DOHH2 (cell line): ENCODE results near the gene BPHL.

Source experiments
- H3F3A ChIP-seq: fragments of 200-600 bp; sonication (generic), shearing (Covaris generic); 2 replicates; pipeline ENCODE4 v1.6.0; 2016; ENCODE audit warnings: antibody characterized with exemption, mild to moderate bottlenecking; ENCODE audit not compliant: control insufficient read depth, insufficient read depth
- H3K27ac ChIP-seq: fragments of 200-600 bp; sonication (generic); 2 replicates; pipeline ENCODE4 v1.5.1; 2014; ENCODE audit warnings: low read depth, mild to moderate bottlenecking, low read length, moderate library complexity
- H3K27me3 ChIP-seq: fragments of 200-600 bp; sonication (generic); 2 replicates; pipeline ENCODE4 v1.6.1; 2014; ENCODE audit warnings: mild to moderate bottlenecking, low read length, mixed read lengths; ENCODE audit not compliant: control insufficient read depth
- H3K36me3 ChIP-seq: fragments of 200-600 bp; sonication (generic); 2 replicates; pipeline ENCODE4 v1.6.1; 2014; ENCODE audit warnings: mild to moderate bottlenecking, low read length, moderate library complexity, mixed read lengths; ENCODE audit not compliant: control insufficient read depth
- H3K4me1 ChIP-seq: fragments of 200-600 bp; sonication (generic); 2 replicates; pipeline ENCODE4 v1.6.1; 2014; ENCODE audit warnings: mild to moderate bottlenecking, low read length, mixed read lengths; ENCODE audit not compliant: control insufficient read depth
- H3K4me2 ChIP-seq: fragments of 200-600 bp; sonication (generic); 2 replicates; pipeline ENCODE4 v1.6.0; 2014; ENCODE audit warnings: mild to moderate bottlenecking, low read length, moderate library complexity
- H3K4me3 ChIP-seq: fragments of 200-600 bp; sonication (generic); 2 replicates; pipeline ENCODE4 v1.5.1; 2014; ENCODE audit warnings: mild to moderate bottlenecking, low read length, mixed read lengths
- H3K79me2 ChIP-seq: fragments of 200-600 bp; sonication (generic); 2 replicates; pipeline ENCODE4 v1.6.1; 2014; ENCODE audit warnings: mild to moderate bottlenecking, low read length, mixed read lengths; ENCODE audit not compliant: control insufficient read depth
- H3K9me2 ChIP-seq: fragments of 200-600 bp; sonication (generic); replicated peaks from 2 replicates; pipeline ENCODE4 v1.6.1; 2014; ENCODE audit warnings: mild to moderate bottlenecking, low read length, mixed read lengths; ENCODE audit not compliant: control insufficient read depth
- H3K9me3 ChIP-seq: fragments of 200-600 bp; sonication (generic); 2 replicates; pipeline ENCODE4 v1.6.1; 2014; ENCODE audit warnings: antibody characterized with exemption, low read length, mixed read lengths; ENCODE audit not compliant: control insufficient read depth, insufficient read depth
- H4K20me1 ChIP-seq: fragments of 200-600 bp; sonication (generic); 2 replicates; pipeline ENCODE4 v1.6.0; 2014; ENCODE audit warnings: low read depth, mild to moderate bottlenecking, antibody characterized with exemption, low read length, moderate library complexity; ENCODE audit not compliant: control insufficient read depth, insufficient read depth
- EZH2phosphoT487 ChIP-seq: fragments of 200-600 bp; sonication (generic); IDR thresholded peaks from 2 replicates; pipeline ENCODE4 v1.6.1; 2017; ENCODE audit warnings: borderline replicate concordance, mild to moderate bottlenecking, antibody characterized with exemption, low read length, moderate library complexity, mixed read lengths
- TF ChIP-seq, protein P1 (sequence below): fragments of 200-600 bp; sonication (generic); IDR thresholded peaks from one replicate; pipeline ENCODE4 v1.5.1; 2014; ENCODE audit warnings: antibody characterized with exemption, mild to moderate bottlenecking, low read depth, low read length; ENCODE audit not compliant: poor library complexity, severe bottlenecking

BPHL gene

DNA sequence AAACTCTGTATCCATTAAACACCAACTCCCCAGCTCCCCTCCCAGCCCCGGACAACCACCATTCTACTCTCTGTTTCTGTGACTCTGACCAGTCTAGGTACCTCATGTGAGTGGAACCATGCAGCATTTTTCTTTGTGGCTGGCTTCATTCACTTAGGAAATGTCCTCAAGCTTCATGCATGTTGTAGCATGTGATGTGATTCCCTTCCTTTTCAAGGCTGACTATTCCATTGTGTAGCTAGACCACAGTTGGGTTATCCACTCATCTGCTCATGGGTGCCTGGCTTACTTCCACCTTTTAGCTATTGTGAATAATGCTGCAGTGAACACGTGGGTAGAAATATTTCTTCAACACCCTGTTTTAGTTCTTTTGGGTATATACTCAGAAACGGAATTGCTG is 8.8 kb upstream of the BPHL start:
- Histone ChIP-seq H3K27me3 (no peaks in the 10 kb centered on the region), H3K9me3 (no peaks in the 10 kb centered on the region), H3K9me2 (no peaks in the 10 kb centered on the region), H3K4me3 (no peak overlapping the region), H3K4me1 (no peaks in the 10 kb centered on the region), H4K20me1 (no peaks in the 10 kb centered on the region), H3F3A (no peaks in the 10 kb centered on the region), H3K36me3 (peaks cover 63% of the 10 kb centered on the region), H3K79me2 (no peaks in the 10 kb centered on the region), H3K4me2 (no peak overlapping the region), H3K27ac (no peak overlapping the region)
- no peak for TF ChIP-seq EZH2phosphoT487
- TF ChIP-seq, protein P1, sequence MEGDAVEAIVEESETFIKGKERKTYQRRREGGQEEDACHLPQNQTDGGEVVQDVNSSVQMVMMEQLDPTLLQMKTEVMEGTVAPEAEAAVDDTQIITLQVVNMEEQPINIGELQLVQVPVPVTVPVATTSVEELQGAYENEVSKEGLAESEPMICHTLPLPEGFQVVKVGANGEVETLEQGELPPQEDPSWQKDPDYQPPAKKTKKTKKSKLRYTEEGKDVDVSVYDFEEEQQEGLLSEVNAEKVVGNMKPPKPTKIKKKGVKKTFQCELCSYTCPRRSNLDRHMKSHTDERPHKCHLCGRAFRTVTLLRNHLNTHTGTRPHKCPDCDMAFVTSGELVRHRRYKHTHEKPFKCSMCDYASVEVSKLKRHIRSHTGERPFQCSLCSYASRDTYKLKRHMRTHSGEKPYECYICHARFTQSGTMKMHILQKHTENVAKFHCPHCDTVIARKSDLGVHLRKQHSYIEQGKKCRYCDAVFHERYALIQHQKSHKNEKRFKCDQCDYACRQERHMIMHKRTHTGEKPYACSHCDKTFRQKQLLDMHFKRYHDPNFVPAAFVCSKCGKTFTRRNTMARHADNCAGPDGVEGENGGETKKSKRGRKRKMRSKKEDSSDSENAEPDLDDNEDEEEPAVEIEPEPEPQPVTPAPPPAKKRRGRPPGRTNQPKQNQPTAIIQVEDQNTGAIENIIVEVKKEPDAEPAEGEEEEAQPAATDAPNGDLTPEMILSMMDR: no peak

DNA sequence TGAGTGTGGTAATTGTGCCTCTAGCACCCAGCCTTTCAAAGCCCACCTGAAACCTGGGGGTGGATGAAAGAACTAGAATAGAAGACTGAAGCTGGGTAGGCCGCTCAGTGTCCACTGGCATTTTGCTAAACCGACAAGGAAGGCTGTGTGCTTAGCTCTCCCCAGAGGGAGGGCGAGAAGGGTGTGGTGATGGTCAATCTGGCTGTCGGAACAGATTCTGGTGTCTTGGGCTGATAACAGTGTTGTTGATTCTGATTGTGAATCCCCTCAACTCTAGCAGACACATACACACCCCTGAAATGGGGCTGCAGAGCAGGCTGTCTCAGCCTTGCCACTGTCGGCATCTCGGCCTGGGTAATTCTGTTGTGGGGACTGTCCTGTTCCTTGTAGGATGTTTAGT is 4.1 kb upstream of the BPHL start:
- Histone ChIP-seq H3K9me2 (no peaks in the 10 kb centered on the region), H3K27ac (no peak overlapping the region), H4K20me1 (no peaks in the 10 kb centered on the region), H3K4me2 (no peak overlapping the region), H3K4me1 (peaks cover 18% of the 10 kb centered on the region), H3F3A (peaks cover 13% of the 10 kb centered on the region), H3K9me3 (no peaks in the 10 kb centered on the region), H3K36me3 (peaks cover 36% of the 10 kb centered on the region), H3K27me3 (no peaks in the 10 kb centered on the region), H3K79me2 (peaks cover 7% of the 10 kb centered on the region), H3K4me3 (no peak overlapping the region)
- TF ChIP-seq, protein P1: no peak
- no peak for TF ChIP-seq EZH2phosphoT487

DNA sequence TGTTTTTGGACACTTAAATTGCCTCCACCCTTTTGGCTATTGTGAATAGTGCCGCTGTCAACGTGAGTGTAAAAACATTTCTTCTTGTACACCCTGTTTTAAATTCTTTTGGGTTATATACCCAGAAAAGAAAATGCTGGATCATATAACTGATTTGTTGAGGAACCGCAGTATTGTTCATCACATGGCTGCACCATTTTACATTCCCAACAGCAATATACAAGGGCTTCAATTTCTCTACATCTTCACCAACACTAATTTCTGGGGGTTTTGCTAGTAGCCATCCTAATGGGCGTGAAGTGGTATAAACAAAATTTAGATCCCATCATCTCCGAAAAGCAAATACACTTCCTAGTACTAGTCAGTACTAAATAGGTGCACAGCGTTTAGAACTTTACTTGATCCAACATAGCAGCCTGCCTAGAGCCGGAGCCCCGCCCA is 579 bp upstream of the BPHL start:
- H3K4me1 ChIP-seq: peaks cover 32% of the 10 kb centered on the region
- peaks cover 13% of the 10 kb centered on the region for H3F3A ChIP-seq
- no peaks in the 10 kb centered on the region for H3K9me2 ChIP-seq
- H3K27ac ChIP-seq: peak overlapping the region; percentile 61
- H3K36me3 ChIP-seq: peaks cover 17% of the 10 kb centered on the region
- no peaks in the 10 kb centered on the region for H3K27me3 ChIP-seq
- H3K79me2 ChIP-seq: peaks cover 10% of the 10 kb centered on the region
- H4K20me1 ChIP-seq: no peaks in the 10 kb centered on the region
- peak overlapping the region; percentile 73 for H3K4me2 ChIP-seq
- no peak for TF ChIP-seq EZH2phosphoT487
- TF ChIP-seq, protein P1: no peak
- peak overlapping the region; percentile 100 for H3K4me3 ChIP-seq
- H3K9me3 ChIP-seq: no peaks in the 10 kb centered on the region
